ENCODE data around the gene PAIP1.

- TF ChIP-seq, protein P1, sequence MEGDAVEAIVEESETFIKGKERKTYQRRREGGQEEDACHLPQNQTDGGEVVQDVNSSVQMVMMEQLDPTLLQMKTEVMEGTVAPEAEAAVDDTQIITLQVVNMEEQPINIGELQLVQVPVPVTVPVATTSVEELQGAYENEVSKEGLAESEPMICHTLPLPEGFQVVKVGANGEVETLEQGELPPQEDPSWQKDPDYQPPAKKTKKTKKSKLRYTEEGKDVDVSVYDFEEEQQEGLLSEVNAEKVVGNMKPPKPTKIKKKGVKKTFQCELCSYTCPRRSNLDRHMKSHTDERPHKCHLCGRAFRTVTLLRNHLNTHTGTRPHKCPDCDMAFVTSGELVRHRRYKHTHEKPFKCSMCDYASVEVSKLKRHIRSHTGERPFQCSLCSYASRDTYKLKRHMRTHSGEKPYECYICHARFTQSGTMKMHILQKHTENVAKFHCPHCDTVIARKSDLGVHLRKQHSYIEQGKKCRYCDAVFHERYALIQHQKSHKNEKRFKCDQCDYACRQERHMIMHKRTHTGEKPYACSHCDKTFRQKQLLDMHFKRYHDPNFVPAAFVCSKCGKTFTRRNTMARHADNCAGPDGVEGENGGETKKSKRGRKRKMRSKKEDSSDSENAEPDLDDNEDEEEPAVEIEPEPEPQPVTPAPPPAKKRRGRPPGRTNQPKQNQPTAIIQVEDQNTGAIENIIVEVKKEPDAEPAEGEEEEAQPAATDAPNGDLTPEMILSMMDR (IDR thresholded peaks at IDR 0.05): no peak
- TF ChIP-seq POLR2A (IDR thresholded peaks at IDR 0.05) (no peak), EP300 (IDR thresholded peaks at IDR 0.05) (no peak), POLR2AphosphoS5 (IDR thresholded peaks at IDR 0.05) (no peak)
Observed at GRCh38 chr5:43567967-43568366, 11.1 kb upstream of the PAIP1 start.

All from stomach (tissue), 4 donors.